ENCODE data around the gene ANKRD6.

The ANKRD6 gene

DNA sequence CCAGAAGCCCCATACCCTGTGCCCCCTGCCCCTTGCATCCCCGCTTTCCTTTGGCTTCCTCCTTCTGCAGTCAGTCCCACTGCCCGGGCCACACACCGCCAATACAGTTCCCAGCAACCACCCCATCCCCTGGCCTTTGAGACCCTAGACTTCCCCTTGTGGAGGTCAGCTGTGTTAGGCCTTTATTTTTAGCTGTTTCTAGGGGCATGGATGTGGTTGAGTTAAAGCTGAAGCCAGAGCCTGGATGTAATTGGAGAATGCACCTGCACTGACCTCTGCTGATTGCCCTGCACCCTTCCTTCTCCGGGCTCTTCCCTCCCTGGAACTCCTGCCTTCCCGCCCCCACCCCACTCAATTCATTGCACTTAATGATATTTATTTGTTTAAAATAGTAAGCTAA, 171.7 kb downstream of the ANKRD6 start:
- Mint-ChIP-seq H3K27me3 (ENCODE audit: low read depth) (no peaks in the 10 kb centered on the region), H3K4me3 (no peak overlapping the region), H3K36me3 (ENCODE audit: low read depth) (peaks cover 13% of the 10 kb centered on the region), H3K9me3 (no peaks in the 10 kb centered on the region), H3K4me1 (peaks cover 6% of the 10 kb centered on the region), H3K27ac (no peak overlapping the region)
- TF ChIP-seq, protein P1, sequence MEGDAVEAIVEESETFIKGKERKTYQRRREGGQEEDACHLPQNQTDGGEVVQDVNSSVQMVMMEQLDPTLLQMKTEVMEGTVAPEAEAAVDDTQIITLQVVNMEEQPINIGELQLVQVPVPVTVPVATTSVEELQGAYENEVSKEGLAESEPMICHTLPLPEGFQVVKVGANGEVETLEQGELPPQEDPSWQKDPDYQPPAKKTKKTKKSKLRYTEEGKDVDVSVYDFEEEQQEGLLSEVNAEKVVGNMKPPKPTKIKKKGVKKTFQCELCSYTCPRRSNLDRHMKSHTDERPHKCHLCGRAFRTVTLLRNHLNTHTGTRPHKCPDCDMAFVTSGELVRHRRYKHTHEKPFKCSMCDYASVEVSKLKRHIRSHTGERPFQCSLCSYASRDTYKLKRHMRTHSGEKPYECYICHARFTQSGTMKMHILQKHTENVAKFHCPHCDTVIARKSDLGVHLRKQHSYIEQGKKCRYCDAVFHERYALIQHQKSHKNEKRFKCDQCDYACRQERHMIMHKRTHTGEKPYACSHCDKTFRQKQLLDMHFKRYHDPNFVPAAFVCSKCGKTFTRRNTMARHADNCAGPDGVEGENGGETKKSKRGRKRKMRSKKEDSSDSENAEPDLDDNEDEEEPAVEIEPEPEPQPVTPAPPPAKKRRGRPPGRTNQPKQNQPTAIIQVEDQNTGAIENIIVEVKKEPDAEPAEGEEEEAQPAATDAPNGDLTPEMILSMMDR (IDR thresholded peaks at IDR 0.05; ENCODE audit: unreplicated experiment in 3 of 3): no peak

DNA sequence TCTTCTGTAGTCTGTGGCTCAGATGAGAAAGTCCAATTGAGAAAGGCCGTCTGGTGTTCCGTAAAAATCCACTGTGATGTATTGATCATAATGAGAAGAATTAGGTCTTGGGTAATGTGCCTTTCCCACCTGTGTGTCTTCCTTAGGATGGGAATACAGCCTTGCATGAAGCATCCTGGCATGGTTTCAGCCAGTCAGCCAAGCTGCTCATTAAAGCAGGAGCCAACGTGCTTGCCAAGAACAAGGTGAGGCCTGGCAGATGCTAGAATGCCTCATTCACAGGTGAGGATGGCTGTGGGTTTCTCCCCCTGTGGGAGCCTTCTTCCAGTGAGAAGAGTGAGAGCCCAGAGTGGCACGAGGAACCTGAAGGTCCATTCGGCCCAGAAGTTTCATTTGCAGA, 172.9 kb downstream of the ANKRD6 start:
- TF ChIP-seq, protein P1 (IDR thresholded peaks at IDR 0.05; ENCODE audit: unreplicated experiment in 3 of 3): no peak
- H3K36me3 Mint-ChIP-seq (ENCODE audit: low read depth): peaks cover 19% of the 10 kb centered on the region
- H3K4me1 Mint-ChIP-seq: peaks cover 6% of the 10 kb centered on the region
- no peak overlapping the region for H3K4me3 Mint-ChIP-seq
- H3K27me3 Mint-ChIP-seq (ENCODE audit: low read depth): no peaks in the 10 kb centered on the region
- no peak overlapping the region for H3K27ac Mint-ChIP-seq
- H3K9me3 Mint-ChIP-seq: no peaks in the 10 kb centered on the region

- Mint-ChIP-seq H3K9me3 (no peaks in the 10 kb centered on the region), H3K27ac (no peak overlapping the region), H3K27me3 (ENCODE audit: low read depth) (no peaks in the 10 kb centered on the region), H3K4me3 (no peak overlapping the region), H3K36me3 (ENCODE audit: low read depth) (peaks cover 25% of the 10 kb centered on the region), H3K4me1 (no peaks in the 10 kb centered on the region)
- TF ChIP-seq, protein P1 (IDR thresholded peaks at IDR 0.05; ENCODE audit: unreplicated experiment in 3 of 3): peak; percentile 38 to 63 (median 57)
These were observed 177.2 kb downstream of the ANKRD6 start for GRCh38 chr6:89610149-89610642.

DNA sequence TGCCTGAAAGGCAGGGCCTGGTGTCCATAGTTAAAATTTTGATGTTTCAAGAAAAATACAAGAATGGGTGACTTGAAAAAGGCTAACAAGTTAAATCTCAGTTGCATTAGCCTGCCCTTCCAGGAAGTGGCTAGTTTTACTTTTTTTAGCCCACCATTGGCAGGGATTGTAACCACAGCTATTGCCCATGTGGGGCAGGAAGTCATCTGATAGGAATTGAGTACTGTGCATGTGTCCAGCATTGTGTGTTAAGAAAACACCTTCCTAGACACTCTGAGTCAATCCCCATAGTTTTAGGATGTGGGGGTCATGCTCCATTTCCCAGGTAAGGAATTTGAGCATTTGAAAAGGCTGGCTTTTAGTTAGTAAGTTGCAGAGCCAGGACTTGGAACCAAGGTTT, 178.7 kb downstream of the ANKRD6 start:
- Mint-ChIP-seq H3K9me3 (no peaks in the 10 kb centered on the region), H3K27me3 (ENCODE audit: low read depth) (no peaks in the 10 kb centered on the region), H3K36me3 (ENCODE audit: low read depth) (peaks cover 24% of the 10 kb centered on the region), H3K4me1 (no peaks in the 10 kb centered on the region), H3K4me3 (no peak overlapping the region), H3K27ac (no peak overlapping the region)
- TF ChIP-seq, protein P1 (IDR thresholded peaks at IDR 0.05; ENCODE audit: unreplicated experiment in 3 of 3): no peak

- Mint-ChIP-seq H3K27ac (no peak overlapping the region), H3K9me3 (no peaks in the 10 kb centered on the region), H3K36me3 (ENCODE audit: low read depth) (peaks cover 24% of the 10 kb centered on the region), H3K27me3 (ENCODE audit: low read depth) (no peaks in the 10 kb centered on the region), H3K4me1 (no peaks in the 10 kb centered on the region), H3K4me3 (no peak overlapping the region)
- TF ChIP-seq, protein P1 (IDR thresholded peaks at IDR 0.05; ENCODE audit: unreplicated experiment in 3 of 3): no peak
These were observed 179.2 kb downstream of the ANKRD6 start for GRCh38 chr6:89612121-89612520.

DNA sequence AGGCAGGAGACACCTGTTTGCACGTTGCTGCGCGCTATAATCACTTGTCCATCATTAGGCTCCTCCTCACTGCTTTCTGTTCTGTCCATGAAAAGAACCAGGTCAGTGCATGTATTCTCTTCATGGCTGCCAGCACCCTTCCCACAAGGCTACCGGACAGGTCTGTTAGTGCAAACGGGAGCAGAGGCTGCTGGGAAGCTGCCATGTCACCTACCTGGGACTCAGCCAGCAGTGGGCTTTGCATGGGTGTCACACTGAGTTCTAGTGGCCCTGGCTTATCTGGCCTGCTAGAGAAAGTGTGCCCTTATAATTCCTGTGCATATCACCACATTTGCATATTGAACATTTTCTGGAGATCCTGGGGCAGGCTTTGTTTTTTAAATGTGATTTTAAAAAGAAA, 180.8 kb downstream of the ANKRD6 start:
- no peaks in the 10 kb centered on the region for H3K4me1 Mint-ChIP-seq
- H3K4me3 Mint-ChIP-seq: no peak overlapping the region
- peaks cover 22% of the 10 kb centered on the region for H3K36me3 Mint-ChIP-seq (ENCODE audit: low read depth)
- TF ChIP-seq, protein P1 (IDR thresholded peaks at IDR 0.05; ENCODE audit: unreplicated experiment in 3 of 3): no peak
- no peak overlapping the region for H3K27ac Mint-ChIP-seq
- H3K27me3 Mint-ChIP-seq (ENCODE audit: low read depth): no peaks in the 10 kb centered on the region
- no peaks in the 10 kb centered on the region for H3K9me3 Mint-ChIP-seq

Data from nephron (organoid).